CD4-positive, alpha-beta T cell treated with Interleukin-15 for 1 hour (primary cell): Measurements from ENCODE around the gene MTMR10.

Experiments
- DNase-seq: peaks from one replicate; pipeline ENCODE4 v3.0.0-alpha.2; 2020

MTMR10 gene

GRCh38 chr15:30953731-30954378 is 37.6 kb downstream of the MTMR10 start:
- DNase-seq = peak; percentile 19

DNA sequence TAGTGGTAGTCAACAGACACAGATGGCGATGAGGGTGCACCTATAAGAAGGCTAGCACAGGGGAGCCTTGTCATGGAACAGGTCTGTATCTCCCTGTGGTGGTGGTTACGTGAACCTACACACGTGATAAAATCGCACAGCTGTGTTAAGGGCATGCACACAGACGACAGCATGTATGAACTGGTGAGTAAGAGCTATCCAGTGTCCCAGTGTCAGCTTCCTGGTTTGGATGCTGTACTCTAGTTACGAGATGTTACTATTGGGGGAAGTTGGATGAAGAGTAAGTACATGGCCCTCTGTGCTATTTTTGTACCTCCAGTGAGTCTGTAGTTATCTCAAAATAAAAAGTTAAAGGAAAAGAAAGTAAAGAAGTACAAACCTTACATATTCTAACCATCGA is 38.2 kb downstream of the MTMR10 start:
- DNase-seq = no peak

DNA sequence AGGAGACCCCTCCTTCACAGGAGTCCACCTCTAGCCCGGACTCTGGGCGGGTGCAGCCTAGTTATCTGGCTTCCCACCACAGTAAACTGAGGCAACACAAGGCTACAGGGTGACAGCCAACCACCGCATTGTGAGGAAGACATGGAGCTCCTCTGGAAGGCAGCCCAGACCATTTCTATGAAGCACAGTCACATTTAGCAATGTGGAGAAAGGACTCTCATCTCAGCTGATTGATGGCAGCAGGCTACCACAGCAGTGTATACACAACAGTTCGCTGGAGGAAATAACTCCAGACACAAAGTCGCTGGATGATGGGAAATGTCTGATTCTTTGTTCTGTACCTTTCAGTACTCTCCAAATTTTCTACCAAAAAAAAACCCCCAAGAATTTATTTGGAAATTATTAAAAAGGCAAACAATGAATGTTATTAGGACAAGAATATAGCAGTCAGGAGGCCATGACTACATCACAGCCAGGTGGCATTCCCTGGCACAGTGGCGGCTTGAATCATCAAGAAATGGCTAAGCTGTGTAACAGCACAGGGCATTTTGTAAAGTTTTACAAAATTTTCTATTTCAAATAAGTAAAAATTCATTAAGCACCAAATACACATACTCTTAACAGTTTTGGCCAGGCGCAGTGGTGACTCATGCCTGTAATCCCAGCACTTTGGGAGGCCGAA is 47.6 kb downstream of the MTMR10 start:
- no peak for DNase-seq

GRCh38 chr15:30941520-30941919 is 49.9 kb downstream of the MTMR10 start:
- no peak for DNase-seq

DNA sequence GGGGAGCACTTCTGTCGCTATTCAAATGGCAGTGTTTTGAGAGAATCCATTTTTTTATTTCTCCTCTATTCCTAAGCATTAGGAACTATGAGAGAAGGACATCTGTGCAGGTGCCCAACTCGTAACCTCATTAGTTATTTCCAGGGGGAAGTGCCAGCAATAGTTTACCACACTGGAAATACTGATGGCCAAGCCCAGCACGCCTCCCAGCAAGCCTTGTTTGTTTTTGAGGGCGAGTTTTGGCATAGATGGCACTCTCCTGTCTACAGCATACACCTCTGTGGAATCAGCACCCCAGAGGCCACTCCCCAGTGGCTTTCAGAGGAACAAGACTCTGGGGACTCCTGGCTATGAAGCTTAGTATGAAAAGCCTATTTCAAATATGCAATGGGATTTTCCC is 51.1 kb downstream of the MTMR10 start:
- no peak for DNase-seq

- DNase-seq = no peak
These were observed 52.3 kb downstream of the MTMR10 start for GRCh38 chr15:30939161-30939560.

DNA sequence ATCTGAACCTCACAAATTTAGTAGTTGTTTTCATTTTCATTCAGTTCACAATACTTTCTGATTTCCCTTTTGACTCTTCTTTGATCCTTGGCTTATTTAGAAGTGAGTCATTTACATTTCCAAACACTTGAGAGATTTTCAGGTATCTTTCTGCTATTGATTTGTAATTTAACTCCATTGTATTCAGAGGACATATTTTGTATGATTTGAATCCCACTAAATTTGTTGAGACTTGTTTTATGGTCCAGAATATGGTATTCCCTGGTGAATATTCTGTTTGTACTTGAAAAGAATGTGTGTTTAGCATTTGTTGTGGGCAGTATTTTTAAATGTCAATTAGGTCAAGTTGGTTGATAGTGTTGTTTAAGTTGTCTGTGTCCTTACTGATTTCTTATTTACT is 58.1 kb downstream of the MTMR10 start:
- no peak for DNase-seq

DNA sequence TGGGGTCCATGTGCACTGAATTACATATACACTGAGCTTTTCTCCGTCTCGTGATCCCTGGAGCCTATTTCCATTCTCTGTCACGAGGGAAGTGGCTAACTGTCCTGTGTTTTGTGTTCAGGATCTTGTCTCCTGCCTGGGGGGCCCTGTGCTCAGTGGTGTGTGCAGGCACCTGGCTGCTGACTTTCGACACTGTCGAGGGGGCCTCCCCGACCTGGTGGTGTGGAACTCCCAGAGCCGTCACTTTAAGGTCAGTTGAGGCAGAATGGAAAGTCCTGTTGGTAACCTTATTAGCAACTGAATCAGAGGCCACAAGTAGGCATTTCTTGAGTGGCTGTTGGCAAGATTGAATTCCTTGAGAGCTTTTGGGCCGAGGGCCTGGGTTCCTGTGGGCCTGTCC is 61.0 kb downstream of the MTMR10 start:
- DNase-seq = no peak

GRCh38 chr15:30929982-30930381 is 61.4 kb downstream of the MTMR10 start:
- DNase-seq = no peak

DNA sequence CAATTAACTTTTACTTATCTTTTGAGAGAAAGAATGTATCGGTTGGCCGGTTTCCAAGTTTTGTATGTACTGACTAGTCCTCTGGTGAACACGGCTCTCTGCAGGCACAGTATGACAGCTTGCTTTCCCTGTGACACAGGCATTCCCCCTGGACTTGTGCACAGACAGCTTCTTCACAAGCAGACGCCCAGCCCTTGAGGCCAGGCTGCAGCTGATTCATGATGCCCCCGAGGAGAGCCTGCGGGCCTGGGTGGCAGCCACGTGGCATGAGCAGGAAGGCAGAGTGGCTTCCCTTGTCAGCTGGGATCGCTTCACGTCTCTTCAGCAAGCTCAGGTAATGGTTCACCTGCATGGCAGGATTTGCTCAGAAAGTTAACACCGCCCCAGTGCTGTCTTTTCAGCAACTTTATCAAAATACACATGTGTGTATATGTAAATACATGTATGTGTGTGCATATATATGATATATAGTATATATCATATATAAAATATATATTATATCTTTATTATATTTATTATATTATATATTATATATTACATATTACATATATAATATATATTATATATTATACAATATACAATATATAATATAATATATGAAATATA is 62.3 kb downstream of the MTMR10 start:
- no peak for DNase-seq

DNA sequence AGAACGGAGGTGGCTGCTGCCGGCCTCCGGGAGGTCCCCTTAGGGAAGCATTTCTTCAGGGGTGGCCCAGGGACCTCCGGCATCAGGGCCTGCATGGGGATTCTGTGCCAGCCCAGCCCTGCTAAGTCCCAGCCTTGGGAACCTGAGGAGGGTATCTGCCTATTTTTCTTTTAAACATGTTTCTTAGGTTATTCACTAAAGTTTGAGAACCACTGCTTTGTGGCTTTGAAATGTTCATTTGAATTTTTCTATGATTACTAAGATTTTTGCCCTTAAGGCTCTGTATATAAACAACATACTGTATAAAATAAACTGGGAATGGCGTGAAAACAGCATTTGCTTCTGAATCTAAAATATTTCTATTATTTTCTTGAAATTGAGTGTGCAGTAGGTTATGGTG is 63.4 kb downstream of the MTMR10 start:
- no peak for DNase-seq

GRCh38 chr15:30927148-30927761 is 64.2 kb downstream of the MTMR10 start:
- DNase-seq = no peak

- no peak for DNase-seq
These were observed 65.3 kb downstream of the MTMR10 start for GRCh38 chr15:30926161-30926560.

DNA sequence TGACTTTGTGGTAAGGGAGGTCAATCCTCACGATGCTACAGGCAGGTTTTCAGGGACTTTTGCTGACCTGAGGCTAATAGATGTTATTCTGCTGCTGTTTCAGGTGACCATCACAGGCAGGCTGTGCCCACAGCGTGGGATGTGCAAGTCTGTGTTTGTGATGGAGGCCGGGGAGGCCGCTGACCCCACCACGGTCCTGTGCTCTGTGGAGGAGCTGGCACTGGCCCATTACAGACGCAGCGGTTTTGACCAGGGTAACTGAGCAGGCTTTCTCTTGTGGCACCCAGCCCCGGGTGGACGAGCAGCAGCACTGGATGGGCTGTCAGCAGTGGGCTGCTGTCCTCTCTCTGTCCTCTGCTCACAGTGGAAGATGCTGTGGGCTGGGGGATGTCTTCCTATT is 65.7 kb downstream of the MTMR10 start:
- DNase-seq = no peak

DNA sequence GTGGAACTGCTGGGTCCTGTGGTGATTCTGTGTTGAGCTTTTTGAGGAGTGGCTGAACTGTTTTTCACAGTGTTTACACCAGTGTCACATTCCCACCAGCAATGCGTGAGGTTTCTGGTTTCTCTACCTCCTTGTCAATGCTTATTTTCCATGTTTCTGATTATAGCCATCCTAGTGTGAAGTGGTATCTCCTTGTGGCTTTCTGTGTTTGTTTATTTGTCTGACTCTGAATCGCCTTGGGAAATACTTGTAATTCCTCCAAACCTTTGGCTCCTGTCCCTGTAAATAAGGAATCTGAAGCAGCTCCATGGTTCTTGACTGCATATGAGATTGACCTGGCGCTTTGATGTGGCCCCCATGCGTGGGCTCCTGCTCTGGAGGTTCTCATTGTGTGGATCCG is 67.1 kb downstream of the MTMR10 start:
- DNase-seq = no peak

DNA sequence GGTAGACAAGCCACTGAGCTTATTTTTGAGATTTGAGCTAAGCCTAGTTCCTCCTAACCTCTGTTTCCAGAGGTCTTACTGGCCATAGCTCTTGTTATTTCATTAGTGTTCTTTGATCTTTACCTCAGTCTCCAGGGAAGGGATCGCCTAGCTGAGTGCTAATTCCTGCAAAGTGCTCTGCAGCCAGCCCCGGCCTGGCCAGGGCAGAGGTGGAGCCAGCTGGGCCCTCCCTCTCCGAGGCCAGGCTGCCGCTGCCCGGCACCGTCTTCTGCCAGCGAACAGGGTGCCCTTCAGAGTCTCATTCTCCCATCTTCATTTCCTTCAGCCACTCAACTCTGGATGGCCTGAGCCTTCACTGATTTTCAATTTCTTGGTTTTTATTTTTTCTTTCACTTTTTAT is 68.0 kb downstream of the MTMR10 start:
- no peak for DNase-seq

- no peak for DNase-seq
These were observed 68.7 kb downstream of the MTMR10 start for GRCh38 chr15:30922480-30923311.

GRCh38 chr15:30921781-30922479 is 69.5 kb downstream of the MTMR10 start:
- DNase-seq = no peak

GRCh38 chr15:30921106-30921505 is 70.3 kb downstream of the MTMR10 start:
- no peak for DNase-seq

- no peak for DNase-seq
These were observed 71.4 kb downstream of the MTMR10 start for GRCh38 chr15:30919877-30920550.

DNA sequence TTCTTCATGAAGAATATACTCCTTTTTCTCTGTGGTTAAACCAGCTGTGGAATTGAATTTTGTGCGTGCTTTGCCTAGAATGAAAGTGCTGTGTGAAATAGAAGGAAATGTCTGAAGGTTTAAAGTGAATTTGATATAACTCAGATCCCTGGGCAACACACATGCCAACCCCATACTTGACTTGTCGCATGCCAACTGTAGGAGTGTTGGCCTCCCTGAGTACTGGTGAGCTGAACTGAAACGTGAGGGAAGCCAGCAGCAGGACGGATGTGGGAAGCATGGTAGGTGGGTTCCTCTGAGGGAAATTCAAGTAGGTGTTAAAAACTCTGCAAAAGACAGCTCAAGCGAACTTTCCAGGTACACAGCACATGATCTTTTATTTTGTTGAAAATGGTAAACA is 73.1 kb downstream of the MTMR10 start:
- DNase-seq = no peak

GRCh38 chr15:30917675-30918074 is 73.8 kb downstream of the MTMR10 start:
- DNase-seq = no peak
